K562 (cell line): ENCODE results near the gene CERS6. TPM values are rescaled to one million over a fixed set of nuclear protein-coding genes. Genes with fewer than 3 reads are reported as not detected.

Experiments used
- ERF ChIP-seq: fragments of 450-650 bp; formaldehyde crosslinking; IDR thresholded peaks from 2 replicates; pipeline ENCODE4 v1.4.0; 2020; ENCODE audit warnings: mild to moderate bottlenecking, mixed read lengths
- HDAC1 ChIP-seq, 2 experiments: fragments of 450-650 bp; IDR thresholded peaks; 2 replicates each; pipeline ENCODE4 v1.6.1; 2016 to 2017; ENCODE audit warnings: inconsistent platforms in 1 of 2, mild to moderate bottlenecking in 1 of 2, moderate library complexity in 1 of 2
- L3MBTL2 ChIP-seq: fragments of 450-650 bp; IDR thresholded peaks from 2 replicates; pipeline ENCODE4 v1.6.1; 2016; ENCODE audit warnings: mild to moderate bottlenecking, moderate library complexity
- LCOR ChIP-seq: sonication (generic); formaldehyde crosslinking; IDR thresholded peaks from 2 replicates; pipeline ENCODE4 v1.8.0; 2022; ENCODE audit warnings: mild to moderate bottlenecking, missing genetic modification reagents
- MCM7 ChIP-seq, 2 experiments: fragments of 450-650 bp; IDR thresholded peaks; 2 replicates each; pipeline ENCODE4 v1.6.1; 2016 to 2018
- MEF2D ChIP-seq: conservative IDR thresholded peaks from 2 replicates; pipeline ENCODE4 v1.6.1; 2016; ENCODE audit warnings: low read depth, missing genetic modification characterization, missing compliant biosample characterization
- NCOR1 ChIP-seq: fragments of 450-650 bp; IDR thresholded peaks from 2 replicates; pipeline ENCODE4 v1.6.1; 2016; ENCODE audit warnings: mild to moderate bottlenecking, moderate library complexity
- NRF1 ChIP-seq, 2 experiments: fragments of 450-650 bp; IDR thresholded peaks in 1 of 2; conservative IDR thresholded peaks in 1 of 2; 2 replicates each; pipeline ENCODE4 v1.6.1; 2014; ENCODE audit warnings: mild to moderate bottlenecking in 2 of 2
- POLR2AphosphoS5 ChIP-seq: IDR thresholded peaks from 2 replicates; pipeline ENCODE4 v1.6.1; 2011; ENCODE audit warnings: mild to moderate bottlenecking, low read depth, low read length, moderate library complexity; ENCODE audit not compliant: control insufficient read depth, insufficient read depth
- POLR2H ChIP-seq: IDR thresholded peaks from 2 replicates; pipeline ENCODE4 v1.6.1; 2016; ENCODE audit warnings: missing genetic modification characterization, low read depth, mild to moderate bottlenecking, control low read depth, missing compliant biosample characterization, moderate library complexity
- SMARCA4 ChIP-seq: fragments of 450-650 bp; IDR thresholded peaks from 2 replicates; pipeline ENCODE4 v1.6.1; 2016
- SMARCE1 ChIP-seq: fragments of 450-650 bp; IDR thresholded peaks from 2 replicates; pipeline ENCODE4 v1.7.1; 2016; ENCODE audit warnings: mild to moderate bottlenecking
- TBP ChIP-seq: optimal IDR thresholded peaks from 2 replicates; pipeline ENCODE3; 2011; ENCODE audit warnings: low read depth, low read length, improper control_type of control experiment
- polyA plus RNA-seq, 8 experiments: library from polyadenylated mRNA; depleted of rRNA in 4 of 8; stranded (reverse) in 5 of 8; unstranded in 3 of 8; fragments of >200 nt; fragmentation: Nextera tagmentation in 2 of 8; fragmentation: Illumina TruSeq in 1 of 8; extraction: Ambion mirVana in 2 of 8; extraction: Trizol in 1 of 8; gene quantifications; 2 replicates each; pipeline versions ENCODE4 v1.2.1 to v1.2.3, GENCODE V29; 2011 to 2014; ENCODE audit warnings: inconsistent platforms in 1 of 8, missing spikeins in 1 of 8
- total RNA-seq, 7 experiments: library from RNA; depleted of rRNA in 6 of 7; stranded (reverse); fragments of >200 nt in 6 of 7; fragmentation: Illumina TruSeq in 2 of 7; extraction: Trizol in 2 of 7; gene quantifications; 2 replicates each; pipeline versions ENCODE4 v1.2.1 to v1.2.3, GENCODE V29; 2011 to 2021; ENCODE audit warnings: low replicate concordance in 1 of 7
- TF ChIP-seq, protein P1 (sequence below): fragments of 250-450 bp; sonication (Bioruptor Pico); IDR thresholded peaks from 2 replicates; pipeline ENCODE4 v1.4.0; 2020
- TF ChIP-seq, protein P2 (sequence below): fragments of 450-650 bp; IDR thresholded peaks from 2 replicates; pipeline ENCODE4 v1.6.1; 2016
- TF ChIP-seq, protein P3 (sequence below): fragments of 250-450 bp; sonication (Bioruptor Pico); IDR thresholded peaks from 2 replicates; pipeline ENCODE4 v1.4.0; 2020
- TF ChIP-seq, protein P4 (sequence below): sonication (generic); formaldehyde crosslinking; IDR thresholded peaks from 2 replicates; pipeline ENCODE4 v1.8.1; 2023; ENCODE audit warnings: mild to moderate bottlenecking, missing genetic modification reagents, moderate library complexity

CERS6 gene
- total and polyA plus RNA-seq, 9 of the 15 experiments (the other 6 are each of a cell fraction or from before 2014, with no cell fraction given): 1.6 to 13.6 (median 11.4) TPM

DNA sequence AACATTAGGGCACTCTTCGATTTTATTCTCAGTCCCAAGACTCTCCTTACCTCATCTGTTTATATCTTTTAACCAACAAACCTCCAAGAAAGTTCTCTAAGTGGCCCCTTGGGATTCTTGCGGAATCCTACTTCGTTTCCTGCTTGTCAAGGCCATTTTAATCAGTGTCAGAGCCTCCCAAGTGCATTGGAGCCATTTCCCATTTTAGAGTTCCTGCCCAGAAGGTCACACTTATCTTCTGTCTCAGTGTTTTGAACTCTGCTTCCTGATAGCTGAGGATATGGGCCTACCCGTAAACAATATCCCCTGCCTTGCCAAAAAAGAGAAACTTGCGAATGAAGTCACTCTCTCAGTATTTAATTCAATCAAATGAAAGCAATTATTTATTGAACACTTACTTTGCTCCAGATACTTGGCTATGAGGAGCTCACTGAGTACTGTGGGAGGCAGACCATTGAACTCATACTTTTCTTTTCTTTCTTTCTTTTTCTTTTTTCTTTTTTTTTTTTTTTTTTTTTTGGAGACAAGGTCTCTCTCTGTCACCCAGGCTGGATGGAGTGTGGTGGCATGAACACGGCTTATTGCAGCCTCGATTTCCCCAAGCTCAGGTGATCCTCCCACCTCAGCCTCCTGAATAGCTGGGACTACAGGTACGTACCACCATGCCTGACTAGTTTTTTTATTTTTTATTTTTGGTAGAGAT is 340.7 kb downstream of the CERS6 start (continued):
- TF ChIP-seq TBP (peak; percentile 6), HDAC1 (IDR thresholded peaks at IDR 0.05) (peak in 1 of 2 experiments; percentile 48; a peak in 2 of 4 replicates), POLR2H (tag) (peak; percentile 58; the same call in 1 of the 2 replicates), SMARCE1 (peak; percentile 32; the same call in 1 of the 2 replicates), SMARCA4 (peak; percentile 74), MEF2D (tag) (peak; percentile 17; the same call in 1 of the 2 replicates), NRF1 (conservative IDR thresholded peaks at IDR 0.05 in 1 of 2, IDR thresholded peaks at IDR 0.05 in 1 of 2) (no peak), NCOR1 (peak; percentile 70), MCM7 (IDR thresholded peaks at IDR 0.05) (0 out of 4 replicates have a peak, but pooled peaks of 1 of the 2 experiments have one; percentile 16), ERF (CRISPR knock-in tag) (0 out of 2 replicates have a peak, but pooled peaks have one; percentile 18), LCOR (CRISPR knock-in tag) (0 out of 2 replicates have a peak, but pooled peaks have one; percentile 36), L3MBTL2 (peak; percentile 11; the same call in 1 of the 2 replicates), POLR2AphosphoS5 (peak; percentile 59; the same call in 1 of the 2 replicates)
- TF ChIP-seq, protein P1, sequence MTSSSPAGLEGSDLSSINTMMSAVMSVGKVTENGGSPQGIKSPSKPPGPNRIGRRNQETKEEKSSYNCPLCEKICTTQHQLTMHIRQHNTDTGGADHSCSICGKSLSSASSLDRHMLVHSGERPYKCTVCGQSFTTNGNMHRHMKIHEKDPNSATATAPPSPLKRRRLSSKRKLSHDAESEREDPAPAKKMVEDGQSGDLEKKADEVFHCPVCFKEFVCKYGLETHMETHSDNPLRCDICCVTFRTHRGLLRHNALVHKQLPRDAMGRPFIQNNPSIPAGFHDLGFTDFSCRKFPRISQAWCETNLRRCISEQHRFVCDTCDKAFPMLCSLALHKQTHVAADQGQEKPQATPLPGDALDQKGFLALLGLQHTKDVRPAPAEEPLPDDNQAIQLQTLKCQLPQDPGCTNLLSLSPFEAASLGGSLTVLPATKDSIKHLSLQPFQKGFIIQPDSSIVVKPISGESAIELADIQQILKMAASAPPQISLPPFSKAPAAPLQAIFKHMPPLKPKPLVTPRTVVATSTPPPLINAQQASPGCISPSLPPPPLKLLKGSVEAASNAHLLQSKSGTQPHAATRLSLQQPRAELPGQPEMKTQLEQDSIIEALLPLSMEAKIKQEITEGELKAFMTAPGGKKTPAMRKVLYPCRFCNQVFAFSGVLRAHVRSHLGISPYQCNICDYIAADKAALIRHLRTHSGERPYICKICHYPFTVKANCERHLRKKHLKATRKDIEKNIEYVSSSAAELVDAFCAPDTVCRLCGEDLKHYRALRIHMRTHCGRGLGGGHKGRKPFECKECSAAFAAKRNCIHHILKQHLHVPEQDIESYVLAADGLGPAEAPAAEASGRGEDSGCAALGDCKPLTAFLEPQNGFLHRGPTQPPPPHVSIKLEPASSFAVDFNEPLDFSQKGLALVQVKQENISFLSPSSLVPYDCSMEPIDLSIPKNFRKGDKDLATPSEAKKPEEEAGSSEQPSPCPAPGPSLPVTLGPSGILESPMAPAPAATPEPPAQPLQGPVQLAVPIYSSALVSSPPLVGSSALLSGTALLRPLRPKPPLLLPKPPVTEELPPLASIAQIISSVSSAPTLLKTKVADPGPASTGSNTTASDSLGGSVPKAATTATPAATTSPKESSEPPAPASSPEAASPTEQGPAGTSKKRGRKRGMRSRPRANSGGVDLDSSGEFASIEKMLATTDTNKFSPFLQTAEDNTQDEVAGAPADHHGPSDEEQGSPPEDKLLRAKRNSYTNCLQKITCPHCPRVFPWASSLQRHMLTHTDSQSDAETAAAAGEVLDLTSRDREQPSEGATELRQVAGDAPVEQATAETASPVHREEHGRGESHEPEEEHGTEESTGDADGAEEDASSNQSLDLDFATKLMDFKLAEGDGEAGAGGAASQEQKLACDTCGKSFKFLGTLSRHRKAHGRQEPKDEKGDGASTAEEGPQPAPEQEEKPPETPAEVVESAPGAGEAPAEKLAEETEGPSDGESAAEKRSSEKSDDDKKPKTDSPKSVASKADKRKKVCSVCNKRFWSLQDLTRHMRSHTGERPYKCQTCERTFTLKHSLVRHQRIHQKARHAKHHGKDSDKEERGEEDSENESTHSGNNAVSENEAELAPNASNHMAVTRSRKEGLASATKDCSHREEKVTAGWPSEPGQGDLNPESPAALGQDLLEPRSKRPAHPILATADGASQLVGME (CRISPR knock-in tag): no peak
- TF ChIP-seq, protein P2, sequence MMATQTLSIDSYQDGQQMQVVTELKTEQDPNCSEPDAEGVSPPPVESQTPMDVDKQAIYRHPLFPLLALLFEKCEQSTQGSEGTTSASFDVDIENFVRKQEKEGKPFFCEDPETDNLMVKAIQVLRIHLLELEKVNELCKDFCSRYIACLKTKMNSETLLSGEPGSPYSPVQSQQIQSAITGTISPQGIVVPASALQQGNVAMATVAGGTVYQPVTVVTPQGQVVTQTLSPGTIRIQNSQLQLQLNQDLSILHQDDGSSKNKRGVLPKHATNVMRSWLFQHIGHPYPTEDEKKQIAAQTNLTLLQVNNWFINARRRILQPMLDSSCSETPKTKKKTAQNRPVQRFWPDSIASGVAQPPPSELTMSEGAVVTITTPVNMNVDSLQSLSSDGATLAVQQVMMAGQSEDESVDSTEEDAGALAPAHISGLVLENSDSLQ: 0 out of 2 replicates have a peak, but pooled peaks have one; percentile 4
- TF ChIP-seq, protein P3, sequence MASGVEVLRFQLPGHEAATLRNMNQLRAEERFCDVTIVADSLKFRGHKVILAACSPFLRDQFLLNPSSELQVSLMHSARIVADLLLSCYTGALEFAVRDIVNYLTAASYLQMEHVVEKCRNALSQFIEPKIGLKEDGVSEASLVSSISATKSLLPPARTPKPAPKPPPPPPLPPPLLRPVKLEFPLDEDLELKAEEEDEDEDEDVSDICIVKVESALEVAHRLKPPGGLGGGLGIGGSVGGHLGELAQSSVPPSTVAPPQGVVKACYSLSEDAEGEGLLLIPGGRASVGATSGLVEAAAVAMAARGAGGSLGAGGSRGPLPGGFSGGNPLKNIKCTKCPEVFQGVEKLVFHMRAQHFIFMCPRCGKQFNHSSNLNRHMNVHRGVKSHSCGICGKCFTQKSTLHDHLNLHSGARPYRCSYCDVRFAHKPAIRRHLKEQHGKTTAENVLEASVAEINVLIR: no peak
- TF ChIP-seq, protein P4, sequence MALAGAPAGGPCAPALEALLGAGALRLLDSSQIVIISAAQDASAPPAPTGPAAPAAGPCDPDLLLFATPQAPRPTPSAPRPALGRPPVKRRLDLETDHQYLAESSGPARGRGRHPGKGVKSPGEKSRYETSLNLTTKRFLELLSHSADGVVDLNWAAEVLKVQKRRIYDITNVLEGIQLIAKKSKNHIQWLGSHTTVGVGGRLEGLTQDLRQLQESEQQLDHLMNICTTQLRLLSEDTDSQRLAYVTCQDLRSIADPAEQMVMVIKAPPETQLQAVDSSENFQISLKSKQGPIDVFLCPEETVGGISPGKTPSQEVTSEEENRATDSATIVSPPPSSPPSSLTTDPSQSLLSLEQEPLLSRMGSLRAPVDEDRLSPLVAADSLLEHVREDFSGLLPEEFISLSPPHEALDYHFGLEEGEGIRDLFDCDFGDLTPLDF: 0 out of 2 replicates have a peak, but pooled peaks have one; percentile 9
